Ammon's horn (tissue), 1 donor: ENCODE data around the gene NPRL2.

Experiments
- DNase-seq: peaks from one replicate; pipeline ENCODE4 v3.0.0-alpha.2; 2016; ENCODE audit warnings: low spot score

The NPRL2 gene

GRCh38 chr3:50304601-50305000, 46.0 kb downstream of the NPRL2 start:
- no peak for DNase-seq

DNA sequence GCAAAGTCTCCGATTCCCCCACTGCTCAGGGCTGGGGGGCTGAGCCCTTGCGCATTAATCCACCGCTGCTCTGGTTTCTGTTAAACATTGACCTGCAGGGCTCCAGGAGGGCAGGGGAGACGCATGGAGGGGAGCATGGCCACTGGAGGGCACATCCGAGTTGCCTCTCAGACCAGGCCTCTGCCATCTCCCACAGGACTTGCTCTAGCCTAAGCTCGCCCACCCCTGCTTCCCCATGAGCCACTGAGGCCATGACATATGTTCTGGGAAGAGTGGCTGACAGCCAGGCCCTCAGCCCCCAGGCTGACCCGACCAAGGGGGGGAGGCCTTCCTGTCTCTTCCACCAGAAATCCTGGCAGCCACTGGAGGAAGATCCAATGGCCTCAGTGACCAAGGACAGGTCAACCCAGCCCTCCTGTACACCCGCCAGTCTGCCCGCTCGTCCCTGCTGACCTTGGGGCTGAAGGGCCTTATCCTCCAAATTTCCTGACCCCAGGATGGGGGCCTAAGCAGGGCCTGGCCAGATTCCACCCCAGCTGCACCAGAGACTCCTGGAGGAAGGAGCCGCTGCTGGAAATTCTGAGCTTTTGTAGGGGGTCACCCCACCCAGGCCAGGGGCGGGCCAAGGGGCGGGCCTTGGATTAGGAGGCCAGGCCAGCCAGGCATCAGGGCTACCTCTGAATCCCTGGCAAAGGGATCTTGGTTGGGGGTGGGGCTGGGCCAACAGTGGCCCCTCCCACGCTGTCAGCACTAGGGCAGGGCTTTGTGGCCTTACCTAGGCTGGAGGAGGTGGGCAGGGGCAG, 47.4 kb downstream of the NPRL2 start, which contains the start of gene HYAL1:
TSS of gene HYAL1 (minus strand) at position 562 of the 803 bp plus-strand sequence. CDS start 618 bp downstream, outside the sequence.
- peak; percentile 13 for DNase-seq

GRCh38 chr3:50302095-50303012, 48.2 kb downstream of the NPRL2 start:
- DNase-seq: no peak

- no peak for DNase-seq
Measured at GRCh38 chr3:50300681-50301254, 49.8 kb downstream of the NPRL2 start.

DNA sequence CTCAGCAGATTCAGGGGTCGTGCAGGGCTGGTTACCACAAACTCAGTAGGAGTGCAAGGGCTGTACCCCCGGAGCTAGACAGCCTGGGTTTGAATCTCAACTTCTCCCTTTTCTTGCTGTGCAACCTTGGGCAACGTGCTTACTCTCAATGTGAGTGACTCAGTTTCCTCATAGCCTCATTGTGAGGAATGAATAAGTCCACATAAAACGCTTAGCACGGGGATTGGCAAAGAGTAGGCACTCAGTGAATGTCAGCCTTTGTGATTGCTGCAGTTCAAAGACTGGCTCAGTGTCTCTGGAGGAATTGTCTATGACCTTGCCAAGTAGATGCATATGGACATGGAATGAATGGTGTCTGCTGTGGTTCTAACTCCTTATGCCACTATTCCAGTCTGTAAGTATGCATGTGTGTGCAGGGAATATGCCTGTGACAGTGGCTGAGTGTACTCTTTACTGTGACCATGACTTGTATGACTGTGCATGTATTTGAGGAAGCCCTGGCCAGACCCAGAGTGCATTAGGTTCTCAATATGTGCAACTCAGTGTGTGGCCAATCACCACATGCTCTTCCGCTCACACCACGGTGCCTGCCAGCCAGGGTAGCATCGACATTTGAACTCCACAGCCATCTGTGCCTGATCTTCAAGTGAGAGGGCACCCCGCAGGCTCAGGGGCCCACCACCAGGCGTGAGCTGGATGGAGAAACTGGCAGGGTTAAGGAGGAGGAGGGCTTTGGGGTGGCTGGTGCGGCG, 50.5 kb downstream of the NPRL2 start:
- peak; percentile 85 for DNase-seq

DNA sequence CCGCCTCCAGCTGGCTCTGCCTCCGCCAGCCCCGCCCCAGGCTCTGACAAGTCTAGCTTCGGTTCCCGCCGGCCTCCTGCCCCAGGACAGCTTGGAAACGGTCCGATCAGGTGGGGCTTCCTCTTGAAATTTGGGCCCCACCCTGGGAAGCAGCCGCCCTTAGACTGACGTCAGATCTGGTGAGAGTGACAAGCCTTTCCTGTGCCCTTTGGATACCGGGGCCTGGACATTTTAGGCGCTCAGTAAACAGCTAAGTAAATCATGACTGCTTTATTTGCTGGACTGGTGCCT, 51.0 kb downstream of the NPRL2 start:
- DNase-seq: no peak

DNA sequence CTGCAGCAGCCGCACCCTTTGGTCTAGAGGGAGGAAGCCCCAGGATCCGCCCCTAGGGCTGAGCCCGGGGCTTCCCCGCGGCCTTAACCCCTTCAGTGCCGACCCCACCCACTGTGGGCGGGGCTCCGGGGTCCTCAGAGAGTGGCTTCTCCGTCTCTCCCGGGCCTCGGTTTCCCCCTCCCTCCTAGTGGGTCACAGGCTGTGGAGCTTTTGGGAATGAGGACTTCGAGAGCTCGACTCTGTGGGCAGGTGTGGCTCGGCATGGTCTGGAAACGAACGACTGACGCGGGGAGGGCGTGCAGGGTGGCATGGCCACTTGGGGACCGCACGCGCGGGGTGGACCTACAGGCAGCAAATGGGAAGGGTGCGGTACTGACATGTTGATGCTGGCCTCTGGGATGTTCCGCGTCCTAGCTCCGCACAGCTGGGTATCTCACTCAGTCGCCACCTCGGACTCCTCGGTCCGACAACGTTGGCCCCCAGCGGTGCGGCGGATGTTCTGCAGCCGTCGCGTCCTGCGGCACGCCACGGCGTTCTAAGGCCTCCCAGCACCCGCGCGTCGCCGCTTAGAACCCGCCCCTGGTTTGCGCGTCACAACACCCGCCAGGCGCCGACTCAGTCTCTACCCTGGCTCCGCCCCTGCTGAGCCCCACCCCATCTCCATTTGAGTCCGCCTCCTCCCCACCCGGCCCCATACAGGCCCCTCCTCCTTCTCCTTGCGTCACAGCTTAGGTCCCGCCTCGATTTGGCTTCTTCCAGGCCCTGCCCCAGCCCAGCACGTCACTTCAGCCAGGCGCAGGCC, 51.5 kb downstream of the NPRL2 start, which contains the start of the genes HYAL3 and NAA80:
TSS of gene HYAL3 (minus strand) at position 570 of the 802 bp plus-strand sequence. CDS start 3,803 bp downstream, outside the sequence.
TSS of gene NAA80 (minus strand) at position 570 of the 802 bp plus-strand sequence. CDS start 1,942 bp downstream, outside the sequence.
- peak; percentile 100 for DNase-seq

GRCh38 chr3:50297896-50298725, 52.5 kb downstream of the NPRL2 start:
- no peak for DNase-seq

- DNase-seq: no peak
Measured at GRCh38 chr3:50297384-50297775, 53.2 kb downstream of the NPRL2 start.
